WTC11 (cell line): ENCODE measurements around the gene RPH3AL.

ENCODE experiments used
- GABPB1 ChIP-seq: sonication (generic); formaldehyde crosslinking; IDR thresholded peaks from 2 replicates; pipeline ENCODE4 v1.8.1; 2023; ENCODE audit warnings: mild to moderate bottlenecking, missing genetic modification reagents
- NFE2L1 ChIP-seq: sonication (generic); formaldehyde crosslinking; IDR thresholded peaks from 2 replicates; pipeline ENCODE4 v1.8.1; 2023; ENCODE audit warnings: missing genetic modification reagents
- NR2C2 ChIP-seq: sonication (generic); formaldehyde crosslinking; IDR thresholded peaks from 2 replicates; pipeline ENCODE4 v1.8.0; 2022; ENCODE audit warnings: mild to moderate bottlenecking, missing genetic modification reagents
- TCF7 ChIP-seq: sonication (generic); formaldehyde crosslinking; IDR thresholded peaks from 2 replicates; pipeline ENCODE4 v1.8.0; 2022; ENCODE audit warnings: mild to moderate bottlenecking, low read depth, missing genetic modification reagents, moderate library complexity
- ZNF263 ChIP-seq: sonication (generic); formaldehyde crosslinking; IDR thresholded peaks from 2 replicates; pipeline ENCODE4 v1.8.1; 2022; ENCODE audit warnings: low read depth, mild to moderate bottlenecking, moderate library complexity, missing genetic modification reagents
- TF ChIP-seq, protein P1 (sequence below): fragments of 200-600 bp; IDR thresholded peaks from 2 replicates; pipeline ENCODE4 v1.8.0; 2022; ENCODE audit warnings: antibody characterized with exemption
- TF ChIP-seq, protein P2 (sequence below): sonication (generic); formaldehyde crosslinking; IDR thresholded peaks from 2 replicates; pipeline ENCODE4 v1.8.0; 2022; ENCODE audit warnings: mild to moderate bottlenecking, missing genetic modification reagents
- TF ChIP-seq, protein P3 (sequence below): sonication (generic); formaldehyde crosslinking; IDR thresholded peaks from 2 replicates; pipeline ENCODE4 v1.8.1; 2022; ENCODE audit warnings: missing genetic modification reagents, borderline replicate concordance
- TF ChIP-seq, protein P4 (sequence below): sonication (generic); formaldehyde crosslinking; conservative IDR thresholded peaks from 2 replicates; pipeline ENCODE4 v1.8.1; 2023; ENCODE audit warnings: mild to moderate bottlenecking, low read depth, missing genetic modification reagents, moderate library complexity
- TF ChIP-seq, protein P5 (sequence below): sonication (generic); formaldehyde crosslinking; IDR thresholded peaks from 2 replicates; pipeline ENCODE4 v1.8.1; 2022; ENCODE audit warnings: mild to moderate bottlenecking, missing genetic modification reagents, moderate library complexity, borderline replicate concordance

DNA sequence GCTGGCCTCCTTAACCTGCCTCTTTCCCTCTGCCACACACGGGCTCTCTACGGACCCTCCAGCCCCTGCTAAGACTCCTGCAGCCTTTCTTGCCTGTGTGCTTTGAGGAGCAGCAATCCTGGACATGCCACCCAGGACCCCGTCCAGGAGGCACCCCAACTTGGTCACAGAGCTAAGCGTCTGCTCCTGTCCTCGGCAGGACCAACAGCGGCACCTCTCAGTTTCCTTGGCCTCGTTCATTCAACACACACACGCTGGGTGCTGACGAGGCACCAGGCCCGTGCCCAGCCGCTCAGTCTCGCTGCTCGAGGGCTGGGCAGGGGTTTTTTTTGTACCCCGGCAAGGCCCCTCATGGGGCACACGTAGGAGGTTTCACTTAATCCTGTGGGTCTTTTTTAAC, 15.2 kb downstream of the RPH3AL start:
- TF ChIP-seq, protein P1, sequence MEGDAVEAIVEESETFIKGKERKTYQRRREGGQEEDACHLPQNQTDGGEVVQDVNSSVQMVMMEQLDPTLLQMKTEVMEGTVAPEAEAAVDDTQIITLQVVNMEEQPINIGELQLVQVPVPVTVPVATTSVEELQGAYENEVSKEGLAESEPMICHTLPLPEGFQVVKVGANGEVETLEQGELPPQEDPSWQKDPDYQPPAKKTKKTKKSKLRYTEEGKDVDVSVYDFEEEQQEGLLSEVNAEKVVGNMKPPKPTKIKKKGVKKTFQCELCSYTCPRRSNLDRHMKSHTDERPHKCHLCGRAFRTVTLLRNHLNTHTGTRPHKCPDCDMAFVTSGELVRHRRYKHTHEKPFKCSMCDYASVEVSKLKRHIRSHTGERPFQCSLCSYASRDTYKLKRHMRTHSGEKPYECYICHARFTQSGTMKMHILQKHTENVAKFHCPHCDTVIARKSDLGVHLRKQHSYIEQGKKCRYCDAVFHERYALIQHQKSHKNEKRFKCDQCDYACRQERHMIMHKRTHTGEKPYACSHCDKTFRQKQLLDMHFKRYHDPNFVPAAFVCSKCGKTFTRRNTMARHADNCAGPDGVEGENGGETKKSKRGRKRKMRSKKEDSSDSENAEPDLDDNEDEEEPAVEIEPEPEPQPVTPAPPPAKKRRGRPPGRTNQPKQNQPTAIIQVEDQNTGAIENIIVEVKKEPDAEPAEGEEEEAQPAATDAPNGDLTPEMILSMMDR = no peak
- TF ChIP-seq, protein P2, sequence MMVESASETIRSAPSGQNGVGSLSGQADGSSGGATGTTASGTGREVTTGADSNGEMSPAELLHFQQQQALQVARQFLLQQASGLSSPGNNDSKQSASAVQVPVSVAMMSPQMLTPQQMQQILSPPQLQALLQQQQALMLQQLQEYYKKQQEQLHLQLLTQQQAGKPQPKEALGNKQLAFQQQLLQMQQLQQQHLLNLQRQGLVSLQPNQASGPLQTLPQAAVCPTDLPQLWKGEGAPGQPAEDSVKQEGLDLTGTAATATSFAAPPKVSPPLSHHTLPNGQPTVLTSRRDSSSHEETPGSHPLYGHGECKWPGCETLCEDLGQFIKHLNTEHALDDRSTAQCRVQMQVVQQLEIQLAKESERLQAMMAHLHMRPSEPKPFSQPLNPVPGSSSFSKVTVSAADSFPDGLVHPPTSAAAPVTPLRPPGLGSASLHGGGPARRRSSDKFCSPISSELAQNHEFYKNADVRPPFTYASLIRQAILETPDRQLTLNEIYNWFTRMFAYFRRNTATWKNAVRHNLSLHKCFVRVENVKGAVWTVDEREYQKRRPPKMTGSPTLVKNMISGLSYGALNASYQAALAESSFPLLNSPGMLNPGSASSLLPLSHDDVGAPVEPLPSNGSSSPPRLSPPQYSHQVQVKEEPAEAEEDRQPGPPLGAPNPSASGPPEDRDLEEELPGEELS (CRISPR knock-in tag) = no peak
- TF ChIP-seq GABPB1 (CRISPR knock-in tag) = no peak
- TF ChIP-seq, protein P3, sequence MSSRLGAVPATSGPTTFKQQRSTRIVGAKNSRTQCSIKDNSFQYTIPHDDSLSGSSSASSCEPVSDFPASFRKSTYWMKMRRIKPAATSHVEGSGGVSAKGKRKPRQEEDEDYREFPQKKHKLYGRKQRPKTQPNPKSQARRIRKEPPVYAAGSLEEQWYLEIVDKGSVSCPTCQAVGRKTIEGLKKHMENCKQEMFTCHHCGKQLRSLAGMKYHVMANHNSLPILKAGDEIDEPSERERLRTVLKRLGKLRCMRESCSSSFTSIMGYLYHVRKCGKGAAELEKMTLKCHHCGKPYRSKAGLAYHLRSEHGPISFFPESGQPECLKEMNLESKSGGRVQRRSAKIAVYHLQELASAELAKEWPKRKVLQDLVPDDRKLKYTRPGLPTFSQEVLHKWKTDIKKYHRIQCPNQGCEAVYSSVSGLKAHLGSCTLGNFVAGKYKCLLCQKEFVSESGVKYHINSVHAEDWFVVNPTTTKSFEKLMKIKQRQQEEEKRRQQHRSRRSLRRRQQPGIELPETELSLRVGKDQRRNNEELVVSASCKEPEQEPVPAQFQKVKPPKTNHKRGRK = no peak
- TF ChIP-seq ZNF263 (CRISPR knock-in tag) = no peak
- TF ChIP-seq TCF7 (CRISPR knock-in tag) = no peak
- no peak for TF ChIP-seq NR2C2 (CRISPR knock-in tag)
- TF ChIP-seq, protein P4, sequence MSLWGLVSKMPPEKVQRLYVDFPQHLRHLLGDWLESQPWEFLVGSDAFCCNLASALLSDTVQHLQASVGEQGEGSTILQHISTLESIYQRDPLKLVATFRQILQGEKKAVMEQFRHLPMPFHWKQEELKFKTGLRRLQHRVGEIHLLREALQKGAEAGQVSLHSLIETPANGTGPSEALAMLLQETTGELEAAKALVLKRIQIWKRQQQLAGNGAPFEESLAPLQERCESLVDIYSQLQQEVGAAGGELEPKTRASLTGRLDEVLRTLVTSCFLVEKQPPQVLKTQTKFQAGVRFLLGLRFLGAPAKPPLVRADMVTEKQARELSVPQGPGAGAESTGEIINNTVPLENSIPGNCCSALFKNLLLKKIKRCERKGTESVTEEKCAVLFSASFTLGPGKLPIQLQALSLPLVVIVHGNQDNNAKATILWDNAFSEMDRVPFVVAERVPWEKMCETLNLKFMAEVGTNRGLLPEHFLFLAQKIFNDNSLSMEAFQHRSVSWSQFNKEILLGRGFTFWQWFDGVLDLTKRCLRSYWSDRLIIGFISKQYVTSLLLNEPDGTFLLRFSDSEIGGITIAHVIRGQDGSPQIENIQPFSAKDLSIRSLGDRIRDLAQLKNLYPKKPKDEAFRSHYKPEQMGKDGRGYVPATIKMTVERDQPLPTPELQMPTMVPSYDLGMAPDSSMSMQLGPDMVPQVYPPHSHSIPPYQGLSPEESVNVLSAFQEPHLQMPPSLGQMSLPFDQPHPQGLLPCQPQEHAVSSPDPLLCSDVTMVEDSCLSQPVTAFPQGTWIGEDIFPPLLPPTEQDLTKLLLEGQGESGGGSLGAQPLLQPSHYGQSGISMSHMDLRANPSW (CRISPR knock-in tag) = no peak
- TF ChIP-seq NFE2L1 (CRISPR knock-in tag) = no peak
- TF ChIP-seq, protein P5, sequence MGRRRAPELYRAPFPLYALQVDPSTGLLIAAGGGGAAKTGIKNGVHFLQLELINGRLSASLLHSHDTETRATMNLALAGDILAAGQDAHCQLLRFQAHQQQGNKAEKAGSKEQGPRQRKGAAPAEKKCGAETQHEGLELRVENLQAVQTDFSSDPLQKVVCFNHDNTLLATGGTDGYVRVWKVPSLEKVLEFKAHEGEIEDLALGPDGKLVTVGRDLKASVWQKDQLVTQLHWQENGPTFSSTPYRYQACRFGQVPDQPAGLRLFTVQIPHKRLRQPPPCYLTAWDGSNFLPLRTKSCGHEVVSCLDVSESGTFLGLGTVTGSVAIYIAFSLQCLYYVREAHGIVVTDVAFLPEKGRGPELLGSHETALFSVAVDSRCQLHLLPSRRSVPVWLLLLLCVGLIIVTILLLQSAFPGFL (CRISPR knock-in tag) = no peak
